Pancreas (tissue), 10 donors: Measurements from ENCODE around the gene PRR19. TPM values are rescaled to one million over a fixed set of nuclear protein-coding genes. Genes with fewer than 3 reads are reported as not detected.

ENCODE experiments used
- ATAC-seq, 4 donors: fragments of 200-7000 bp; cut with Tn5 transposase; one replicate each; pipeline versions ENCODE4 v1.8.0 to v1.9.1; 2020; ENCODE audit warnings: mild to moderate bottlenecking in 4 of 4, moderate library complexity in 4 of 4
- DNase-seq, 6 donors: peaks; one replicate each; pipeline ENCODE4 v3.0.0-alpha.2; 2020
- FAIRE-seq: peaks from 2 replicates; lab custom pipeline; 2012; peaks lifted over from hg19 to GRCh38; lab: Jason Lieb, UNC
- H3K27ac ChIP-seq, 4 donors: fragments of 200-600 bp; sonication (generic); 1 replicate in 3 of 4; 2 replicates in 1 of 4; pipeline versions ENCODE4 v1.5.0 to v1.8.0; 2020
- H3K27me3 ChIP-seq, 4 donors: fragments of 200-600 bp; one replicate each; pipeline ENCODE4 v1.8.0; 2021
- H3K36me3 ChIP-seq, 3 donors: fragments of 200-600 bp; sonication (generic) in 1 of 3; one replicate each; pipeline versions ENCODE4 v1.5.0 to v1.8.0; 2020 to 2021
- H3K4me1 ChIP-seq, 3 donors: fragments of 200-600 bp; one replicate each; pipeline ENCODE4 v1.8.0; 2021
- H3K4me3 ChIP-seq, 4 donors: fragments of 200-600 bp; sonication (generic) in 2 of 4; one replicate each; pipeline versions ENCODE4 v1.5.0 to v1.8.0; 2020 to 2021
- H3K9me3 ChIP-seq, 4 donors: fragments of 200-600 bp; one replicate each; pipeline ENCODE4 v1.8.0; 2021
- CTCF ChIP-seq, 4 donors: fragments of 200-600 bp; sonication (generic) in 3 of 4; IDR thresholded peaks; one replicate each; pipeline versions ENCODE4 v1.5.0 to v1.8.0; 2021; ENCODE audit warnings: antibody characterized with exemption in 4 of 4
- WGBS, 2 donors: extraction: QIAGEN DNeasy Blood & Tissue Kit; methylation state at CpG; one replicate each; pipeline ENCODE4 v1.1.7; 2013; 5-methylcytosine and 5-hydroxymethylcytosine counted together
- intact Hi-C, 3 donors: fragments of 100-400 bp; cut with DNase I; formaldehyde crosslinking; loops; one replicate each; pipeline versions ENCODE4 v1.11.1 to v1.14.2; 2022
- polyA plus RNA-seq, 2 donors: library from polyadenylated mRNA; stranded (reverse); fragments of 200-250 nt; gene quantifications; one replicate each; pipeline ENCODE4 v1.2.3, GENCODE V29; 2013
- total RNA-seq, 6 donors: library from RNA; stranded (reverse); fragmentation: NEBNext Ultra II Directional in 4 of 6; extraction: Animal tissue kit (Norgen Biotek cat#: 25700) in 4 of 6; gene quantifications; one replicate each; pipeline versions ENCODE4 v1.2.1 to v1.2.4, GENCODE V29; 2021 to 2023
- donor health status: healthy with polysubstance abuse.
- donor health status: DM: no; HTN: no; CAD: no; lungs with moderate emphysema.
- donor health status: DM: no; HTN: no; CAD: no.
- donor health status: control.
- donor health status: control.
- donor health status: Bipolar disorder and iron deficiency.
- donor health status: DM: yes; HTN: yes; CAD: no.
- donor health status: DM: no; HTN: no; CAD: no.
- donor health status: DM: no; HTN: no; CAD: no.
- donor health status: DM: yes; HTN: yes; CAD: no.

PRR19 gene
- total and polyA plus RNA-seq, 8 donors: 0.12 to 0.99 (median 0.37) TPM

- DNase-seq: peak in 4 of 6 donors; percentile 22 to 81 (median 62)
- 4 to 5% methylated on average over 35 to 92 of the region's 92 CpGs for WGBS, 2 donors
- intact Hi-C loops: no loop called here
- Histone ChIP-seq H3K36me3 (no peaks in the 10 kb centered on the region), H3K9me3 (no peaks in the 10 kb centered on the region), H3K4me1 (peaks cover 0 to 6% (median 3%) of the 10 kb centered on the region in 3 donors), H3K27ac (no peak overlapping the region), H3K27me3 (peaks cover 0 to 2% (median 0%) of the 10 kb centered on the region in 4 donors), H3K4me3 (peak overlapping the region in 2 of 4 donors; percentile 92 to 93)
- FAIRE-seq: no peak
- TF ChIP-seq CTCF (IDR thresholded peaks at IDR 0.05): no peak
- no peak for ATAC-seq
Measured at GRCh38 chr19:42323852-42324654, 22.1 kb downstream of the PRR19 start.

DNA sequence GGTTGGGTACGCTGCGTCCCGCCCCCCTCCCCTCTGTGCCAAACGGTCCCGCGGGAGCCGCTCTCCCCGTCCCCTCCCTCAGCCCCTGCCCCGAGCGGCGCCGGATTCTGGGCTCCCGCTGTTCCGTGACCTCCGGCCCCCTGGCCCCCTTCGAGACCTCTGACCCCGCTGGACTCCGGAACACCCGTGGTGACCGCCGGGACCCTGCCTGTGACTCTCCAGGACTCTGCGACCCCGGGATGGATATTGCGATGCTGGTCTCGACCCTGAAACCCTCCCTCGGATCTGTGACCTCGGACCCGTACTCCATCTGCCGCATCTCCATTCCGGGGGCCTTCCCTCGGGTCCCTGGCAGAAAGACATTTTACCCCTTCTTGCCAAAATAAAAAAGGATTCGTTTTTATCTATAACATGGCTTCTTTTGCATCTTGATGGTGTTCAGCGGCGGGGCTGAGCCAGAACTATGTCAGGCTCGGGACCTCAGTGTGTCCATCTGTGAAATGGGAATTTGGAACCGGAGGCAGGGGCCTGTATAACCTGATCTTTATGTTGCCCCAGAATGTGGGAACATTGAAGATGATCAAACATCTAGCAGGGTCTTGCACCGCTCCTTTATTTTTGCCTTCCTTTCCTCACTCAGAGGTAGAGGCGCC is 22.8 kb downstream of the PRR19 start:
- intact Hi-C loops: no loop called here
- Histone ChIP-seq H3K9me3 (no peaks in the 10 kb centered on the region), H3K4me1 (peaks cover 0 to 6% (median 3%) of the 10 kb centered on the region in 3 donors), H3K36me3 (no peaks in the 10 kb centered on the region), H3K27me3 (peaks cover 0 to 2% (median 0%) of the 10 kb centered on the region in 4 donors), H3K4me3 (peak overlapping the region in 2 of 4 donors; percentile 92 to 93), H3K27ac (no peak overlapping the region)
- FAIRE-seq: no peak
- no peak for ATAC-seq
- 2 to 3% methylated on average over 36 to 38 of the region's 38 CpGs for whole genome bisulfite sequencing, 2 donors
- DNase-seq: peak in 4 of 6 donors; percentile 31 to 68 (median 46)
- TF ChIP-seq CTCF (IDR thresholded peaks at IDR 0.05): no peak

DNA sequence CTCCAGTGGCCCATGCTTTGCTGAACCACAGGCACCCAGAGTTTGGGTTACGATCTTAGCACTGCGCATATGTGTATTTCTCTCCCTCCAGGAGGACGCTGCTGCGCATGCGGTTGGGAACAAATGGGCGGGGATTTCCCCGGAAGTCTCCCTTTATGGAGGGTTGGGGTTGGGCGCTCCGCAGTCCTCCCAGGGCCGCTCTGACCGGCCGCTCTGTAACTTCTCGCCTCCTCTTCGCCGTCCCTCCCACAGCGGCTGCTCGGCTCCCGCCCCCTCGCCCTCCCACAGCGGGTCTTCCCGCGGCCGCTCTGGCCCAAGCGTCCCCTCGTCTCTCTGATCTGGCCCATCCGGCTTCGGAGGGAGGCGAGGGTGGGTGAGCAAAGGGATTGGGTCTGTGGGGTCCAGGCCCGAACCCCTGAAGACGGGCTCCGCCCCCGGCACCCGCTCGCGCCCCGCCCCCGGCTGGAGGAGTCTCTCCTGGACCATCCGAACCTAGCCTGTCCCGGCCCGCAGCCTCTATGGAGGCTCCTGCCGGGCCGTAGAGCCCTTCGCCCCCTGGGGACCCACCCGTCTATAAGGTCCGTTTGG is 23.5 kb downstream of the PRR19 start, which contains the start of gene MEGF8:
TSS of gene MEGF8 (plus strand) at position 328 of the 588 bp plus-strand sequence. CDS start 609 bp downstream, outside the sequence.
- peak; percentile 97 for FAIRE-seq
- TF ChIP-seq CTCF (IDR thresholded peaks at IDR 0.05): peak; percentile 65 to 75 (median 72)
- peak; percentile 94 to 99 (median 98) for DNase-seq
- H3K9me3 ChIP-seq: no peaks in the 10 kb centered on the region
- peak within 1 kb of the TSS; percentile 34 to 72 (median 52) for H3K27ac ChIP-seq
- intact Hi-C loops: no loop called here
- no peaks in the 10 kb centered on the region for H3K36me3 ChIP-seq
- 0 to 1% methylated on average over 45 of the region's 45 CpGs for WGBS, 2 donors
- ATAC-seq: peak; percentile 96 to 98 (median 97)
- H3K4me3 ChIP-seq: peak within 1 kb of the TSS; percentile 84 to 95 (median 92)
- H3K4me1 ChIP-seq: peaks cover 0 to 6% (median 3%) of the 10 kb centered on the region in 3 donors
- peaks cover 0 to 2% (median 0%) of the 10 kb centered on the region in 4 donors for H3K27me3 ChIP-seq

- peak overlapping the region; percentile 34 to 72 (median 52) for H3K27ac ChIP-seq
- peaks cover 0 to 2% (median 0%) of the 10 kb centered on the region in 4 donors for H3K27me3 ChIP-seq
- DNase-seq: peak in 5 of 6 donors; percentile 30 to 81 (median 40)
- no peak for FAIRE-seq
- H3K4me3 ChIP-seq: peak overlapping the region; percentile 84 to 95 (median 92)
- WGBS, 2 donors: 3 to 4% methylated on average over 37 of the region's 37 CpGs
- peaks cover 0 to 6% (median 3%) of the 10 kb centered on the region in 3 donors for H3K4me1 ChIP-seq
- no peaks in the 10 kb centered on the region for H3K36me3 ChIP-seq
- no peaks in the 10 kb centered on the region for H3K9me3 ChIP-seq
- intact Hi-C loops: no loop called here
- no peak for TF ChIP-seq CTCF (IDR thresholded peaks at IDR 0.05)
- ATAC-seq: peak; percentile 16 to 34 (median 28)
Measured at GRCh38 chr19:42325896-42326771, 24.2 kb downstream of the PRR19 start.
